ENCODE results near the gene MLLT10. TPM values are rescaled to one million over a fixed set of nuclear protein-coding genes. Genes with fewer than 3 reads are reported as not detected.

The MLLT10 gene
- total RNA-seq, 4 donors from 2014 or later = 23.5 to 39.7 (median 30.2) TPM

GRCh38 chr10:21737106-21737505 is 203.1 kb downstream of the MLLT10 start:
- 88% methylated on average over 4 of the region's 4 CpGs for WGBS
- Histone ChIP-seq H3K4me3 (no peak overlapping the region), H3K9me3 (no peaks in the 10 kb centered on the region), H3K27ac (replicated peaks in 1 of 4) (no peak overlapping the region), H3K27me3 (no peaks in the 10 kb centered on the region), H3K4me1 (peaks cover 0 to 3% (median 3%) of the 10 kb centered on the region in 4 donors), H3K36me3 (peaks cover 14 to 64% (median 57%) of the 10 kb centered on the region in 4 donors)
- no peak for DNase-seq (ENCODE audit: extremely low spot score)
- intact Hi-C loops (cut with DNase I) = loop anchor here (5.0 kb wide), 1 partner anchor 455 kb away; no protein-coding TSS in a partner anchor
- no peak for TF ChIP-seq POLR2AphosphoS5 (IDR thresholded peaks at IDR 0.05)

- Histone ChIP-seq H3K9me3 (no peaks in the 10 kb centered on the region), H3K4me1 (no peaks in the 10 kb centered on the region), H3K27ac (replicated peaks in 1 of 4) (no peak overlapping the region), H3K4me3 (no peak overlapping the region), H3K36me3 (peaks cover 33 to 72% (median 60%) of the 10 kb centered on the region in 4 donors), H3K27me3 (no peaks in the 10 kb centered on the region)
- WGBS = 81% methylated on average over 4 of the region's 4 CpGs
- no peak for TF ChIP-seq EP300 (IDR thresholded peaks at IDR 0.05)
- TF ChIP-seq POLR2A (IDR thresholded peaks at IDR 0.05; ENCODE audit: low read depth) = no peak
- TF ChIP-seq, protein P1, sequence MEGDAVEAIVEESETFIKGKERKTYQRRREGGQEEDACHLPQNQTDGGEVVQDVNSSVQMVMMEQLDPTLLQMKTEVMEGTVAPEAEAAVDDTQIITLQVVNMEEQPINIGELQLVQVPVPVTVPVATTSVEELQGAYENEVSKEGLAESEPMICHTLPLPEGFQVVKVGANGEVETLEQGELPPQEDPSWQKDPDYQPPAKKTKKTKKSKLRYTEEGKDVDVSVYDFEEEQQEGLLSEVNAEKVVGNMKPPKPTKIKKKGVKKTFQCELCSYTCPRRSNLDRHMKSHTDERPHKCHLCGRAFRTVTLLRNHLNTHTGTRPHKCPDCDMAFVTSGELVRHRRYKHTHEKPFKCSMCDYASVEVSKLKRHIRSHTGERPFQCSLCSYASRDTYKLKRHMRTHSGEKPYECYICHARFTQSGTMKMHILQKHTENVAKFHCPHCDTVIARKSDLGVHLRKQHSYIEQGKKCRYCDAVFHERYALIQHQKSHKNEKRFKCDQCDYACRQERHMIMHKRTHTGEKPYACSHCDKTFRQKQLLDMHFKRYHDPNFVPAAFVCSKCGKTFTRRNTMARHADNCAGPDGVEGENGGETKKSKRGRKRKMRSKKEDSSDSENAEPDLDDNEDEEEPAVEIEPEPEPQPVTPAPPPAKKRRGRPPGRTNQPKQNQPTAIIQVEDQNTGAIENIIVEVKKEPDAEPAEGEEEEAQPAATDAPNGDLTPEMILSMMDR (IDR thresholded peaks at IDR 0.05) = no peak
- TF ChIP-seq POLR2AphosphoS5 (IDR thresholded peaks at IDR 0.05) = no peak
- intact Hi-C loops (cut with DNase I) = loop anchor here (5.0 kb wide), 1 partner anchor 496 kb away; no protein-coding TSS in a partner anchor
- DNase-seq (ENCODE audit: extremely low spot score) = no peak
Measured at GRCh38 chr10:21740989-21741388, 207.0 kb downstream of the MLLT10 start.

GRCh38 chr10:21742740-21743412 is 208.8 kb downstream of the MLLT10 start:
- 97% methylated on average over 5 of the region's 5 CpGs for WGBS
- Histone ChIP-seq H3K27ac (replicated peaks in 1 of 4) (no peak overlapping the region), H3K9me3 (no peaks in the 10 kb centered on the region), H3K4me1 (no peaks in the 10 kb centered on the region), H3K4me3 (no peak overlapping the region), H3K36me3 (peaks cover 33 to 65% (median 52%) of the 10 kb centered on the region in 4 donors), H3K27me3 (no peaks in the 10 kb centered on the region)
- DNase-seq (ENCODE audit: extremely low spot score) = no peak
- TF ChIP-seq POLR2A (IDR thresholded peaks at IDR 0.05; ENCODE audit: low read depth) = no peak
- TF ChIP-seq, protein P1 (IDR thresholded peaks at IDR 0.05) = no peak
- no peak for TF ChIP-seq EP300 (IDR thresholded peaks at IDR 0.05)
- no peak for TF ChIP-seq POLR2AphosphoS5 (IDR thresholded peaks at IDR 0.05)
- intact Hi-C loops (cut with DNase I) = loop anchor here (5.0 kb wide), 1 partner anchor 494 kb away; no protein-coding TSS in a partner anchor

DNA sequence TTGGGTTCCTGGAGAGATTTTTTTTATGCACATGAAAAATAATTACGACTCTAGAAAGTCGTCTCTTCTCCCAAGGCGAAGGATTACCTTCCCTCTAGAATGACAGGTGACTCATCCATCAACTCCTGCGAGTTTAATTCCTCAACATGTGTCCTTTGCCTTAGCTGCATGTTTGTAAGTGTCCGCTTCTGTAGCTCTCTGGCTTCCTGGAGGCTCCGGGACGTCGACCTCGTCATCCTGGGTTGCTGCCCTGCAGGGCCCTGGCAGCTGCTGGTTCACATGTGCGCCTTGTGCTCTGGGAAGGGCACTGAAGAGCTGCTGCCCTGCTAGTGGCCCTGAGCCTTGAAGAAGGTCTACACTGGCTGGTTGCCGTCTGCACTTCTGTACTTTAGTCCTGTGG is 210.2 kb downstream of the MLLT10 start:
- TF ChIP-seq EP300 (IDR thresholded peaks at IDR 0.05) (no peak), POLR2A (IDR thresholded peaks at IDR 0.05; ENCODE audit: low read depth) (no peak), POLR2AphosphoS5 (IDR thresholded peaks at IDR 0.05) (no peak)
- TF ChIP-seq, protein P1 (IDR thresholded peaks at IDR 0.05) = no peak
- Histone ChIP-seq H3K27me3 (no peaks in the 10 kb centered on the region), H3K36me3 (peaks cover 32 to 52% (median 40%) of the 10 kb centered on the region in 4 donors), H3K4me3 (no peak overlapping the region), H3K9me3 (no peaks in the 10 kb centered on the region), H3K4me1 (no peaks in the 10 kb centered on the region), H3K27ac (replicated peaks in 1 of 4) (no peak overlapping the region)
- intact Hi-C loops (cut with DNase I) = loop anchor here (5.0 kb wide), 1 partner anchor 493 kb away; no protein-coding TSS in a partner anchor
- 90% methylated on average over 7 of the region's 11 CpGs for WGBS
- no peak for DNase-seq (ENCODE audit: extremely low spot score)

- no peaks in the 10 kb centered on the region for H3K4me1 ChIP-seq
- DNase-seq (ENCODE audit: extremely low spot score) = no peak
- no peaks in the 10 kb centered on the region for H3K27me3 ChIP-seq
- no peak for TF ChIP-seq POLR2AphosphoS5 (IDR thresholded peaks at IDR 0.05)
- no peak for TF ChIP-seq EP300 (IDR thresholded peaks at IDR 0.05)
- TF ChIP-seq, protein P1 (IDR thresholded peaks at IDR 0.05) = no peak
- TF ChIP-seq POLR2A (IDR thresholded peaks at IDR 0.05; ENCODE audit: low read depth) = no peak
- H3K27ac ChIP-seq (replicated peaks in 1 of 4) = no peak overlapping the region
- H3K9me3 ChIP-seq = no peaks in the 10 kb centered on the region
- H3K36me3 ChIP-seq = peaks cover 15 to 35% (median 25%) of the 10 kb centered on the region in 4 donors
- H3K4me3 ChIP-seq = no peak overlapping the region
- intact Hi-C loops (cut with DNase I) = no loop called here
- 92% methylated on average over 6 of the region's 6 CpGs for WGBS
Measured at GRCh38 chr10:21746118-21746517, 212.1 kb downstream of the MLLT10 start.

Measured in esophagus muscularis mucosa (tissue), 4 donors.